Measurements from ENCODE around the gene HACD4.

Gene HACD4, protein sequence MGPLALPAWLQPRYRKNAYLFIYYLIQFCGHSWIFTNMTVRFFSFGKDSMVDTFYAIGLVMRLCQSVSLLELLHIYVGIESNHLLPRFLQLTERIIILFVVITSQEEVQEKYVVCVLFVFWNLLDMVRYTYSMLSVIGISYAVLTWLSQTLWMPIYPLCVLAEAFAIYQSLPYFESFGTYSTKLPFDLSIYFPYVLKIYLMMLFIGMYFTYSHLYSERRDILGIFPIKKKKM

DNA sequence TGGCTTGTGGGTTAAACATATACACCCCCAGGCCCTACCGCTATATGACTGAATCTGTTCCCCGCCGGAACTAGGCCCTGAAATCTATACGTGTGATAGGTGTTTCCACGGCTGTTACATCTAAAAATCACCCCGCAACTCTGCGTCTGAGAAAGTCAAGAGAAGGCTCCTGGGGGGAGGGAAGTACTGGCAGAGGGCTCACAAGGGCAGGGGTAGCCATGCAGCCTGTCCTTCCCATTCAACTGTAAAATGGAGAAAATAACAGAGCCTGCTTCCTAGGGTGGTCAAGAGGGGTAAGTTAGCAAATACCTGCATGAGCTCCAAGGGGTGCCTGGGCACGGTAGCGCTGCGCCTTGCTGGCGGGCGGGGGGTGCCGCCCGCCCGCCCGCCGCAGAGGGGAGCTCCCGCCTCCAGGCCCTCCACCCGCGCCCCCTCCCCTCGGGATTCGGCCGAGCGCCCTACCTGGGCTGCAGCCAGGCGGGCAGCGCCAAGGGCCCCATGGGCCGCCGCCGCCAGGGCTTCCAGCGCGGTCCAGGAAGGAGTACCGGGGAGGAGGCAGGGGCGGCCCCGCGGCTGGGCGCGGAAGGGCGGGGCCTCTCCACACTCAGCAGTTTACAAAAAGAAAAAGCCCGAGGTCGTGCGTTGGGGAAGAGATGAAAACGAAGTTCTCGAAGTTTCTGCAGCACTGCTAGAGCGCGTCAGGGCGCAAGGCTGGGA, at the start of gene HACD4:
TSS of gene HACD4 (minus strand) at position 550 of the 717 bp plus-strand sequence. CDS start at position 500, 50 bp downstream.
- H3K4me3 ChIP-seq (ENCODE audit: low read length in 2 of 2) = peak within 1 kb of the TSS; percentile 61 to 79
- H3K27me3 ChIP-seq (ENCODE audit: control insufficient read depth in 1 of 2, insufficient read depth in 2 of 2, low read length in 2 of 2) = no peaks in the 10 kb centered on the region
- peaks cover 0 to 1% of the 10 kb centered on the region in 2 donors for H3K36me3 ChIP-seq (ENCODE audit: control insufficient read depth in 2 of 2, insufficient read depth in 2 of 2, low read length in 2 of 2)
- peak within 1 kb of the TSS; percentile 50 to 79 for H3K9ac ChIP-seq (ENCODE audit: low read length in 2 of 2)
- no peaks in the 10 kb centered on the region for H3K9me3 ChIP-seq (ENCODE audit: control insufficient read depth in 2 of 2, low read length in 2 of 2)
- H3K27ac ChIP-seq (ENCODE audit: low read length) = peak within 1 kb of the TSS; percentile 69
- H3K4me1 ChIP-seq (ENCODE audit: control insufficient read depth, insufficient read depth, low read length) = peaks cover 12% of the 10 kb centered on the region

DNA sequence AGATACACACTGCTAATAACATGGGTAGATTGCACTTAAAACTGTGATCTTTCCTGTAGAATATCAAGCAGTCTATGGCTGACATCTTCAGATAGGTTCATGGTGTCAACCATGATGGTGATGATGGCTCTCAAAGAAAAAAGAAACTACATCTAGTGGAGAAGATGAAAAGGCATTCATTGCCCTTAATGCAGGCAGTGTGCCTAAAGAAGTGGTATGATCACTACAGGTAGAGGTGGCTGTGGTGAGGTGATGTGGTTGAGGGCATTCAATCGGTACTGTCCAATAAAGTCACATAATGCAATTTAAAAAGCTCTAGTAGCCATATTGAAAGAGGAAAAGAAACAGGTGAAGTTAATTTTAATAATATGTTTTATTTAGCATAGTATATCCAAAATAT, 49.4 kb upstream of the HACD4 start:
- Histone ChIP-seq H3K36me3 (ENCODE audit: control insufficient read depth in 2 of 2, insufficient read depth in 2 of 2, low read length in 2 of 2) (no peaks in the 10 kb centered on the region), H3K4me3 (ENCODE audit: low read length in 2 of 2) (no peak overlapping the region), H3K27me3 (ENCODE audit: control insufficient read depth in 1 of 2, insufficient read depth in 2 of 2, low read length in 2 of 2) (no peaks in the 10 kb centered on the region), H3K9ac (ENCODE audit: low read length in 2 of 2) (no peak overlapping the region), H3K4me1 (ENCODE audit: control insufficient read depth, insufficient read depth, low read length) (no peaks in the 10 kb centered on the region), H3K9me3 (ENCODE audit: control insufficient read depth in 2 of 2, low read length in 2 of 2) (no peaks in the 10 kb centered on the region), H3K27ac (ENCODE audit: low read length) (no peak overlapping the region)

DNA sequence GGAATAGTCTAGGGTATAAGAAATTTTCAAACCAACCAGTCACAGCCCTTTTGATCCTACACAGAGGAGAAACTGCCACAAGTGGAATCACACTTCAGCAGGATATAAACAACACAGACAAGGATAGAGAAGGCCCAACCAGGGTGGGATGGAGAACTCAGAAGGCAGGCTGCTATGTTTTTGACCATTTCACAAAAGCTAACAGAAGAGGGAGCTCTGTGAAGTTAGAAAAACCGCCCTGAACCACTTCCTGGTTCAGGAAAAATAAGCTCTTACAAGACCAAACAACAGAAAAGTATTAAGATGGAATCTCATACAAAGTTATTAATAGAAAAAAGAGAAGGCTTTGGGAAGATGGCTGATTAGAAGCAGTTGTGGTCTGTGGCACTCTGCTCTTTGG, 47.3 kb upstream of the HACD4 start:
- Histone ChIP-seq H3K27ac (ENCODE audit: low read length) (no peak overlapping the region), H3K9me3 (ENCODE audit: control insufficient read depth in 2 of 2, low read length in 2 of 2) (no peaks in the 10 kb centered on the region), H3K27me3 (ENCODE audit: control insufficient read depth in 1 of 2, insufficient read depth in 2 of 2, low read length in 2 of 2) (no peaks in the 10 kb centered on the region), H3K36me3 (ENCODE audit: control insufficient read depth in 2 of 2, insufficient read depth in 2 of 2, low read length in 2 of 2) (no peaks in the 10 kb centered on the region), H3K4me3 (ENCODE audit: low read length in 2 of 2) (no peak overlapping the region), H3K4me1 (ENCODE audit: control insufficient read depth, insufficient read depth, low read length) (no peaks in the 10 kb centered on the region), H3K9ac (ENCODE audit: low read length in 2 of 2) (no peak overlapping the region)

DNA sequence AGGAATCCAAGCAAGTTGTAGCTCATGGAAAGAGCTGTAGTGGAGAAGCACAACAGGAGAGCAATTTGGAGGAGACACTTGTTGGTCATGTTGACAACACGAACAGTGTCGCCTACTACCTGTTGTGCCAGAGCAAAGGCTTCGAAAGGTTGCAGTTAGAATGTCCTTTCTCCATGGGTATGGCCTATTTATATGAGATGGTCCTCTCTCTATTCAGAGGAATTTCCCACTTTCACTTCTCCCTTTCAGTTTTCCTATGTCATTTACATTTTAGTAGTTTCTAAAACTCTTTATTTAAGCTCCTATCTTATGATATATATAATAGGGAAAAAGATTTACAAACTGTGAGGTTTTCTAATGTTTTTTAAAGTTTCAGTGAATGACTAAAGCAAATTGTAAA, 46.3 kb upstream of the HACD4 start, which contains the start of gene IFNB1:
TSS of gene IFNB1 (minus strand) at position 162 of the 400 bp plus-strand sequence. CDS start at position 89, 73 bp downstream.
- Histone ChIP-seq H3K36me3 (ENCODE audit: control insufficient read depth in 2 of 2, insufficient read depth in 2 of 2, low read length in 2 of 2) (no peaks in the 10 kb centered on the region), H3K9ac (ENCODE audit: low read length in 2 of 2) (no peak within 1 kb of the TSS), H3K4me3 (ENCODE audit: low read length in 2 of 2) (no peak within 1 kb of the TSS), H3K27me3 (ENCODE audit: control insufficient read depth in 1 of 2, insufficient read depth in 2 of 2, low read length in 2 of 2) (no peaks in the 10 kb centered on the region), H3K4me1 (ENCODE audit: control insufficient read depth, insufficient read depth, low read length) (no peaks in the 10 kb centered on the region), H3K9me3 (ENCODE audit: control insufficient read depth in 2 of 2, low read length in 2 of 2) (no peaks in the 10 kb centered on the region), H3K27ac (ENCODE audit: low read length) (no peak within 1 kb of the TSS)

DNA sequence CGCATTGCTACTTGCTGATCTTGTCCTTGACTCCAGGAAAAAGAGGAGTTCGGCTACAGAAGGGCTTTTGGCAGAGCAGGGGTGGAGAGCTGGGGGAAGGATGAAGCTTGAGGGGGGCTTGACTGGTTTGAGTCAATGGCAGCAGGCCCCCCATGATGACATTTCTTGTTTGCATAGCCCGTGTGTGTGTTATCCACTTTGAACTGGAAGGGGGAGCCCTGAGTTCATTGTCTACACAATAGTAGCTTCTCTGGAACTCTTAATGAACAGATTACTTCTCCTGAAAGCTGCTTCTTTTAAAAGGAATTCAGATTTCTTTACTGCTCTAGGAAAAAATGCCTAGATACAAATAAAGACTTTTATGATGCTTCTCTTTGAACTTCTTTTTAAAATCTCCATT, 44.0 kb upstream of the HACD4 start:
- Histone ChIP-seq H3K9me3 (ENCODE audit: control insufficient read depth in 2 of 2, low read length in 2 of 2) (no peaks in the 10 kb centered on the region), H3K4me3 (ENCODE audit: low read length in 2 of 2) (no peak overlapping the region), H3K27me3 (ENCODE audit: control insufficient read depth in 1 of 2, insufficient read depth in 2 of 2, low read length in 2 of 2) (no peaks in the 10 kb centered on the region), H3K9ac (ENCODE audit: low read length in 2 of 2) (no peak overlapping the region), H3K36me3 (ENCODE audit: control insufficient read depth in 2 of 2, insufficient read depth in 2 of 2, low read length in 2 of 2) (no peaks in the 10 kb centered on the region), H3K27ac (ENCODE audit: low read length) (no peak overlapping the region), H3K4me1 (ENCODE audit: control insufficient read depth, insufficient read depth, low read length) (no peaks in the 10 kb centered on the region)

DNA sequence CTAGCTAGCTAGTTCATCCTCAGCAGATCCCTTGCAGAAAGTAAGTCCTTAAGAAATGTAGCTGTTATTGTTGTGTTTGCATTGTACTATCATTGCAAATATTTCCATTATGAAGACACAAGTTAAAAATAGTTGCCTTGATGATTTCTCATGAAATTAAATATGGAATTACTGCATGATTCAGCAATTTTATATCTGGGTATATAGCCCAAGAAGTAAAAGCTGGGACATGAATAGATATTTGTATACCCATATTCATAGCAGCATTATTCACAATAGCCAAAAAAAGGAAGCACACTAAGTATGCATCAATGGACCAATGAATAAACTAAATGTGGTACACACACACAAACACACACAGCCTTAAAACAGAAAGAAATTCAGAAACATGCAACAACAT, 39.5 kb upstream of the HACD4 start:
- Histone ChIP-seq H3K27me3 (ENCODE audit: control insufficient read depth in 1 of 2, insufficient read depth in 2 of 2, low read length in 2 of 2) (no peaks in the 10 kb centered on the region), H3K27ac (ENCODE audit: low read length) (no peak overlapping the region), H3K9me3 (ENCODE audit: control insufficient read depth in 2 of 2, low read length in 2 of 2) (no peaks in the 10 kb centered on the region), H3K4me3 (ENCODE audit: low read length in 2 of 2) (no peak overlapping the region), H3K4me1 (ENCODE audit: control insufficient read depth, insufficient read depth, low read length) (no peaks in the 10 kb centered on the region), H3K9ac (ENCODE audit: low read length in 2 of 2) (no peak overlapping the region), H3K36me3 (ENCODE audit: control insufficient read depth in 2 of 2, insufficient read depth in 2 of 2, low read length in 2 of 2) (no peaks in the 10 kb centered on the region)

DNA sequence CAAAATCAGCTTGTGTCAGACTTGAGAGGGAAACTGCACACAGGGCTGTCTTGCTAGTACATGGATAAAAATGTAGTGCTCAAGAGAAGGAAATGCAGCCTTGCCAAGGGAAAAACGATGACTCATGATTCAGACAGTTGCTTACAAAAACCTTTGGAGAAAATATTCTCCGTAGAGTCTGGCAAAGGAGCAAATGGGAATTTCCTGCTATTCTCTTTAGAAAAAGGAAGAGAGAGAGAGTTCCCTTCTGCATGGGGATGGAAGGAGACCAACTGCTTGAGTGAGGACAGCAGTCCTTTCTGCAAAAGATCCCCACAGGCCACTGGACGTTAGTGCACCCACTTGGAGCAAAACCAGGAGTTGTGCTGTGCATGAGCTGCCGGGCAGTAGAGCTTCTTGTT, 38.7 kb upstream of the HACD4 start:
- H3K9ac ChIP-seq (ENCODE audit: low read length in 2 of 2) = no peak overlapping the region
- peak overlapping the region; percentile 15 to 36 for H3K4me3 ChIP-seq (ENCODE audit: low read length in 2 of 2)
- H3K27ac ChIP-seq (ENCODE audit: low read length) = no peak overlapping the region
- H3K27me3 ChIP-seq (ENCODE audit: control insufficient read depth in 1 of 2, insufficient read depth in 2 of 2, low read length in 2 of 2) = no peaks in the 10 kb centered on the region
- no peaks in the 10 kb centered on the region for H3K4me1 ChIP-seq (ENCODE audit: control insufficient read depth, insufficient read depth, low read length)
- no peaks in the 10 kb centered on the region for H3K9me3 ChIP-seq (ENCODE audit: control insufficient read depth in 2 of 2, low read length in 2 of 2)
- H3K36me3 ChIP-seq (ENCODE audit: control insufficient read depth in 2 of 2, insufficient read depth in 2 of 2, low read length in 2 of 2) = no peaks in the 10 kb centered on the region

DNA sequence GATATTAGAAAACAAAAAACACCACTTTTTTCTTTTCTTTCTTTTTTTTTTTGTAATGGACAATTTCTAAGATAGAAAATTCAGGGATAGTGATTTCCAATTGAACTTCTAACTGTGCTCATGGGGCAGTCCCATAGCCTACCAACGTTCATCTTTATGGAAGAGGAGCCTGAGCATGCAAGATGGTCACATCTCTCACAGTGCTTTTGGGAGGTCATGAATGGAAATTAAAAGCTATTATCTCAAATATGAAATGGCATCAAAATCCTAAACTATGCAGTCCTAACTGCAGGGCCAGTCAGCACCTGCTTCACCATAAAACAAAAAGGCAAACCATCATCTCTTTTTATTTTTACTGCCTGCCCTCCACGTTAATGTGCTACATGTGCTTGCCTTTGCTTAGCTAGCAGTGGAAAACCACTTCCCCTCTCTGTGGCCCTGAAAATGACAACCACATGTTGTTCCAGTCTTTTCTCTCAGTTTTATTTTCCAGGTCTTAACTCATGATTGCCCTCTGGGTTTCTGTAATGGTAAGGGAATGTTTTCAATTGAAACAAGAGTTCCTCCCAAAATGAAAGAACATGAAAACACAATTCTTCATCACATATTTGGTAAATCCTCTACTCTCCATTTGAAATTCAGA, 29.6 kb upstream of the HACD4 start:
- Histone ChIP-seq H3K9ac (ENCODE audit: low read length in 2 of 2) (no peak overlapping the region), H3K9me3 (ENCODE audit: control insufficient read depth in 2 of 2, low read length in 2 of 2) (no peaks in the 10 kb centered on the region), H3K27ac (ENCODE audit: low read length) (no peak overlapping the region), H3K4me1 (ENCODE audit: control insufficient read depth, insufficient read depth, low read length) (no peaks in the 10 kb centered on the region), H3K36me3 (ENCODE audit: control insufficient read depth in 2 of 2, insufficient read depth in 2 of 2, low read length in 2 of 2) (no peaks in the 10 kb centered on the region), H3K27me3 (ENCODE audit: control insufficient read depth in 1 of 2, insufficient read depth in 2 of 2, low read length in 2 of 2) (no peaks in the 10 kb centered on the region), H3K4me3 (ENCODE audit: low read length in 2 of 2) (no peak overlapping the region)

DNA sequence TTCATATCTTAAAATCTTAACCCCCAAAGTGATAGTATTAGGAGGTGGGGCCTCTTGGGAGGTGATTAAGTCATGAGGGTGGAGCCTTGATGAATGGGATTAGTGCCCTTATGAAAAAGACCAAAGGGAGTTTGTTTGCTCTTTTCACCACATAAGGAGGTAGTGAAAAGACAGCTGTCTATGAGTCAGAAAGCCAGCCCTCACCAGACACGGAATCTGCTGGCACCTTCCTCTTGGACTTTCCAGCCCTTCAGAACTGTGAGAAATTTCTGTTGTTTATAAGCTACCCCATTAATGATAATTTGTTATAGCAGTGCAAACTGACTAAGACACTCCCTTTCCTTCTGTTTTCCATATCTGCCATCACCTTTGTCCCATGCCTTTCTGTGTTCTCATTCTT, 25.5 kb upstream of the HACD4 start:
- H3K27me3 ChIP-seq (ENCODE audit: control insufficient read depth in 1 of 2, insufficient read depth in 2 of 2, low read length in 2 of 2) = no peaks in the 10 kb centered on the region
- no peaks in the 10 kb centered on the region for H3K36me3 ChIP-seq (ENCODE audit: control insufficient read depth in 2 of 2, insufficient read depth in 2 of 2, low read length in 2 of 2)
- no peak overlapping the region for H3K4me3 ChIP-seq (ENCODE audit: low read length in 2 of 2)
- H3K27ac ChIP-seq (ENCODE audit: low read length) = no peak overlapping the region
- H3K9me3 ChIP-seq (ENCODE audit: control insufficient read depth in 2 of 2, low read length in 2 of 2) = no peaks in the 10 kb centered on the region
- no peak overlapping the region for H3K9ac ChIP-seq (ENCODE audit: low read length in 2 of 2)
- H3K4me1 ChIP-seq (ENCODE audit: control insufficient read depth, insufficient read depth, low read length) = no peaks in the 10 kb centered on the region

DNA sequence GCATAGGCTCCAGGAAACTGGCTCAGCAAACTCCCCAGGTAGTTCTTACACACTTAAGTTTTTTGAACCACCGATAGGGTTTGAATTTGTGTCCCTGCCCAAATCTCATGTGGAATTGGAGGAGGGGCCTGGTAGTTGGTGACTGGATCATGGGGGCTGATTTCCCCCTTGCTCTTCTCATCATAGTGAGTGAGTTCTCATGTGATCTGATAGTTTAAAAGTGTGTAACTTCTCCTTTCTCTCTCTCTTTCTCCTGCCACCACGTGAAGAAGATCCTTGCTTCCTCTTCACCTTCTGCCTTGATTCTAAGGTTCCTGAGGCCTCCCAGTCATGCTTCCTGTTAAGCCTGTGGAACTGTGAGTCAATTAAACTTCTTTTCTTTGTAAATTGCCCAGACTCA, 22.4 kb upstream of the HACD4 start:
- Histone ChIP-seq H3K4me1 (ENCODE audit: control insufficient read depth, insufficient read depth, low read length) (no peaks in the 10 kb centered on the region), H3K4me3 (ENCODE audit: low read length in 2 of 2) (no peak overlapping the region), H3K36me3 (ENCODE audit: control insufficient read depth in 2 of 2, insufficient read depth in 2 of 2, low read length in 2 of 2) (no peaks in the 10 kb centered on the region), H3K27me3 (ENCODE audit: control insufficient read depth in 1 of 2, insufficient read depth in 2 of 2, low read length in 2 of 2) (no peaks in the 10 kb centered on the region), H3K9me3 (ENCODE audit: control insufficient read depth in 2 of 2, low read length in 2 of 2) (no peaks in the 10 kb centered on the region), H3K9ac (ENCODE audit: low read length in 2 of 2) (no peak overlapping the region), H3K27ac (ENCODE audit: low read length) (no peak overlapping the region)

DNA sequence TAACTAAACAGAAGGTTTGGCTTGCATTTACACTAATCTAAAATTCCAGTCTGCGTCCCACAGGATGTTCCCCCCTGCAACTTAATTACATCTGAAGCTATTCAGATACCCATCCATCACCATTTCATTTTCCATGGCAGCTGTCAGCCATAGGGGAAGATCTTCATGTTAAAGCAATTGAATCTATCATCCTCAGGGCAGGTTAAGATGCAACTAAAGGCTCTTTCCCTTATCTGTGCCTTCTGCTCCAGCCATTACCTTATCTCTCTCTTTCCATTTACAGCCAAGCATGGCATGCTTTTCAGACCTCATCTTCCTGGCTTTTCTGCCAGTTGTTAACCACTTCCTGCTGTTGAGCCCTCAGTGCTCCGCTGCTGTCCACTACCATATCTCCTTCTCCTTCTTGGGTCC, 15.8 kb upstream of the HACD4 start:
- no peaks in the 10 kb centered on the region for H3K27me3 ChIP-seq (ENCODE audit: control insufficient read depth in 1 of 2, insufficient read depth in 2 of 2, low read length in 2 of 2)

More for the DNA sequence above, 15.8 kb upstream of the HACD4 start:
- H3K4me1 ChIP-seq (ENCODE audit: control insufficient read depth, insufficient read depth, low read length) = no peaks in the 10 kb centered on the region
- no peaks in the 10 kb centered on the region for H3K36me3 ChIP-seq (ENCODE audit: control insufficient read depth in 2 of 2, insufficient read depth in 2 of 2, low read length in 2 of 2)
- H3K9me3 ChIP-seq (ENCODE audit: control insufficient read depth in 2 of 2, low read length in 2 of 2) = no peaks in the 10 kb centered on the region
- no peak overlapping the region for H3K9ac ChIP-seq (ENCODE audit: low read length in 2 of 2)
- no peak overlapping the region for H3K27ac ChIP-seq (ENCODE audit: low read length)
- no peak overlapping the region for H3K4me3 ChIP-seq (ENCODE audit: low read length in 2 of 2)

All from stomach smooth muscle (tissue), 2 donors.